Skeletal muscle tissue (tissue), 4 donors: Measurements from ENCODE around the gene KRTAP6-3. TPM values are rescaled to one million over a fixed set of nuclear protein-coding genes. Genes with fewer than 3 reads are reported as not detected.

Experiments
- H3K27ac ChIP-seq: one replicate; pipeline ENCODE4 v1.7.0; 2013; ENCODE audit warnings: mild to moderate bottlenecking, low read depth, low read length, inconsistent platforms
- H3K27me3 ChIP-seq, 3 donors: one replicate each; pipeline ENCODE4 v1.7.0; 2013; ENCODE audit warnings: low read length in 3 of 3; ENCODE audit not compliant: control insufficient read depth in 3 of 3, insufficient read depth in 3 of 3
- H3K36me3 ChIP-seq, 3 donors: one replicate each; pipeline ENCODE4 v1.7.0; 2013; ENCODE audit warnings: low read length in 3 of 3; ENCODE audit not compliant: control insufficient read depth in 3 of 3, insufficient read depth in 3 of 3
- H3K4me1 ChIP-seq, 3 donors: one replicate each; pipeline ENCODE4 v1.7.0; 2013; ENCODE audit warnings: low read length in 3 of 3, mild to moderate bottlenecking in 3 of 3; ENCODE audit not compliant: control insufficient read depth in 3 of 3, insufficient read depth in 3 of 3
- H3K4me3 ChIP-seq, 3 donors: one replicate each; pipeline ENCODE4 v1.7.0; 2013; ENCODE audit warnings: low read length in 3 of 3
- H3K9ac ChIP-seq, 3 donors: one replicate each; pipeline ENCODE4 v1.7.0; 2013; ENCODE audit warnings: low read length in 3 of 3, mild to moderate bottlenecking in 3 of 3, moderate library complexity in 2 of 3, low read depth in 1 of 3
- H3K9me3 ChIP-seq, 3 donors: one replicate each; pipeline ENCODE4 v1.7.0; 2013; ENCODE audit warnings: low read length in 3 of 3; ENCODE audit not compliant: control insufficient read depth in 3 of 3
- total RNA-seq: library from RNA; depleted of rRNA; stranded (reverse); fragments of >200 nt; gene quantifications from one replicate; pipeline ENCODE4 v1.2.3, GENCODE V29; 2014
- donor health status: Osteomylitis.

The KRTAP6-3 gene
- total RNA-seq, 1 donor from 2014 or later, result not detected

- no peaks in the 10 kb centered on the region for H3K36me3 ChIP-seq
- no peaks in the 10 kb centered on the region for H3K9me3 ChIP-seq
- H3K27ac ChIP-seq, result no peak overlapping the region
- H3K4me3 ChIP-seq, result no peak overlapping the region
- H3K9ac ChIP-seq, result no peak overlapping the region
- H3K4me1 ChIP-seq, result no peaks in the 10 kb centered on the region
- H3K27me3 ChIP-seq, result no peaks in the 10 kb centered on the region
Observed at GRCh38 chr21:30580132-30580531, 12.1 kb upstream of the KRTAP6-3 start.

- Histone ChIP-seq H3K9me3 (no peaks in the 10 kb centered on the region), H3K9ac (no peak overlapping the region), H3K36me3 (no peaks in the 10 kb centered on the region)
Observed at GRCh38 chr21:30582870-30583269, 9.4 kb upstream of the KRTAP6-3 start.

GRCh38 chr21:30590297-30590696 is 1.9 kb upstream of the KRTAP6-3 start, which contains the start of gene KRTAP22-2:
KRTAP22-2 (minus strand) TSS chr21:30590397.
- no peaks in the 10 kb centered on the region for H3K9me3 ChIP-seq
- no peaks in the 10 kb centered on the region for H3K4me1 ChIP-seq
- H3K4me3 ChIP-seq, result no peak within 1 kb of the TSS
- no peaks in the 10 kb centered on the region for H3K27me3 ChIP-seq
- H3K27ac ChIP-seq, result no peak within 1 kb of the TSS
- H3K9ac ChIP-seq, result no peak within 1 kb of the TSS
- no peaks in the 10 kb centered on the region for H3K36me3 ChIP-seq

More at GRCh38 chr21:30582870-30583269, 9.4 kb upstream of the KRTAP6-3 start:
- no peak overlapping the region for H3K4me3 ChIP-seq
- H3K4me1 ChIP-seq, result no peaks in the 10 kb centered on the region
- H3K27ac ChIP-seq, result no peak overlapping the region
- no peaks in the 10 kb centered on the region for H3K27me3 ChIP-seq

- Histone ChIP-seq H3K9me3 (no peaks in the 10 kb centered on the region), H3K9ac (no peak within 1 kb of the TSS), H3K4me1 (no peaks in the 10 kb centered on the region), H3K27ac (no peak within 1 kb of the TSS), H3K27me3 (no peaks in the 10 kb centered on the region), H3K36me3 (no peaks in the 10 kb centered on the region), H3K4me3 (no peak within 1 kb of the TSS)
Observed at GRCh38 chr21:30598802-30599201, 6.6 kb downstream of the KRTAP6-3 start, which contains the start of gene KRTAP6-2. KRTAP6-2 (minus strand) TSS chr21:30598902; CDS start chr21:30598874, 28 bp downstream.

GRCh38 chr21:30600787-30601186 is 8.5 kb downstream of the KRTAP6-3 start, which contains the start of gene KRTAP22-1:
KRTAP22-1 (plus strand) TSS chr21:30601087.
- Histone ChIP-seq H3K9me3 (no peaks in the 10 kb centered on the region), H3K4me1 (no peaks in the 10 kb centered on the region), H3K4me3 (no peak within 1 kb of the TSS), H3K27me3 (no peaks in the 10 kb centered on the region), H3K9ac (no peak within 1 kb of the TSS), H3K36me3 (no peaks in the 10 kb centered on the region), H3K27ac (no peak within 1 kb of the TSS)

GRCh38 chr21:30605968-30606367 is 13.7 kb downstream of the KRTAP6-3 start:
- Histone ChIP-seq H3K27ac (no peak overlapping the region), H3K9ac (no peak overlapping the region), H3K9me3 (no peaks in the 10 kb centered on the region), H3K36me3 (no peaks in the 10 kb centered on the region), H3K4me3 (no peak overlapping the region), H3K4me1 (no peaks in the 10 kb centered on the region), H3K27me3 (no peaks in the 10 kb centered on the region)

- H3K4me3 ChIP-seq, result no peak overlapping the region
- H3K36me3 ChIP-seq, result no peaks in the 10 kb centered on the region
- no peaks in the 10 kb centered on the region for H3K9me3 ChIP-seq
- H3K27me3 ChIP-seq, result no peaks in the 10 kb centered on the region
- no peaks in the 10 kb centered on the region for H3K4me1 ChIP-seq
- no peak overlapping the region for H3K9ac ChIP-seq
- no peak overlapping the region for H3K27ac ChIP-seq
Observed at GRCh38 chr21:30612132-30612531, 19.9 kb downstream of the KRTAP6-3 start.

GRCh38 chr21:30613836-30614235 is 21.6 kb downstream of the KRTAP6-3 start, which contains the start of gene KRTAP6-1:
KRTAP6-1 (minus strand) TSS chr21:30613930; CDS start chr21:30613904, 26 bp downstream.
- no peaks in the 10 kb centered on the region for H3K4me1 ChIP-seq
- H3K27me3 ChIP-seq, result no peaks in the 10 kb centered on the region
- no peaks in the 10 kb centered on the region for H3K9me3 ChIP-seq
- H3K36me3 ChIP-seq, result no peaks in the 10 kb centered on the region
- H3K9ac ChIP-seq, result no peak within 1 kb of the TSS
- H3K4me3 ChIP-seq, result no peak within 1 kb of the TSS
- H3K27ac ChIP-seq, result no peak within 1 kb of the TSS

- Histone ChIP-seq H3K27me3 (no peaks in the 10 kb centered on the region), H3K4me3 (no peak overlapping the region), H3K36me3 (no peaks in the 10 kb centered on the region), H3K9ac (no peak overlapping the region), H3K27ac (no peak overlapping the region), H3K4me1 (no peaks in the 10 kb centered on the region), H3K9me3 (no peaks in the 10 kb centered on the region)
Observed at GRCh38 chr21:30615199-30615598, 23.0 kb downstream of the KRTAP6-3 start.

GRCh38 chr21:30616125-30616524 is 23.9 kb downstream of the KRTAP6-3 start, which contains the start of gene KRTAP20-1:
KRTAP20-1 (plus strand) TSS chr21:30616425; CDS start chr21:30616455, 30 bp downstream.
- no peaks in the 10 kb centered on the region for H3K36me3 ChIP-seq
- H3K4me3 ChIP-seq, result no peak within 1 kb of the TSS
- no peaks in the 10 kb centered on the region for H3K9me3 ChIP-seq
- H3K4me1 ChIP-seq, result no peaks in the 10 kb centered on the region
- no peak within 1 kb of the TSS for H3K9ac ChIP-seq
- no peak within 1 kb of the TSS for H3K27ac ChIP-seq
- no peaks in the 10 kb centered on the region for H3K27me3 ChIP-seq
